HG03432 (cell line): ENCODE measurements around the gene CHST5.

ENCODE experiments used
- ATAC-seq: cut with Tn5 transposase; IDR thresholded peaks from one replicate; pipeline ENCODE4 v1.9.1; 2021; ENCODE audit warnings: mild to moderate bottlenecking, moderate library complexity; ENCODE audit not compliant: unreplicated experiment

The CHST5 gene

DNA sequence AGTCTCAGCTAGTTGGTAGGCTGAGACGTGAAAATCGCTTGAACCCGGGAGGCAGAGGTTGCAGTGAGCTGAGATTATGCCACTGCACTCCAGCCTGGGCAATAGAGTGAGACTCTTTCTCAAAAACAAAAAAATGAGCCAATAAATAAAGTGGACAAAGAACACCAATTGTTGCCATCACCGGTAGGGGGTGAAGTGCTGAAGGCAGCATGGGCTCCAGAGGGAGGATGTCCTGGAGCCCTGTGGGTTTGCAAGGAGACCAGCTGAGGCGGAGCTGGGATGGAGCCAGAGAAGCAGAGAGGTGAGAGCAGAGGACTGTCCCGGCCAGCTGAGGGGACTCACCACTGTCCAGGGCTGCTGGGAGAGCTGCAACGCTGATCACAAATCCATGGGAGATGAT, 54.4 kb downstream of the CHST5 start:
- ATAC-seq: no peak

DNA sequence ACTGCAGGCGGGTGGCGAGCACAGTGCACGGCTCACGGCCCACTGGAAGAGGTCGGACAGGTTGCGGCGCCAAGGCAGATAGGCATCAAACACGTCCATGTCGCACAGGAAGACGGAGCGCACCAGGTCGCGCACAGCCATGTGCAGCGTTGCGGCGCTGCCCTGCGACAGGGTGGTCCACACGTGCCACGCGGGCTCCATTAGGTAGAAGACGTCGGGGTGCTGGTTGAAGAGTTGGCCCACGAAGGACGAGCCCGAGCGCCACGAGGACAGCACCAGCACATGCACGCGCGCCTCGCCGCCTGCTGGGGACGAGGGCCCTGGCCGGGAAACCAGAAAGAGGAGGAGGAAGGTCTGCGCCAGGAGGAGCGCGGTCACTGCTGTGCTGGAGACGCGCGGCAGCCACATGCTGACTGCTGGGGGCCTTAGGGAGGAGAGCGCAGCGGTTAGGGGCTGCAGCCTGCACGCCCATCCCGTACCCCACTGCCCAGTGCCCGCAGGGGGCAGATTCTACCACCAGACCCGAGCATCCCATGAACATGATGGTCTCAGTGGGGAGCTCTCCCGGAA, 56.4 kb downstream of the CHST5 start:
- no peak for ATAC-seq
